ENCODE results near the gene ANXA11. TPM values are rescaled to one million over a fixed set of nuclear protein-coding genes. Genes with fewer than 3 reads are reported as not detected.

ANXA11 gene
- total RNA-seq, 1 experiment from 2014 or later: 68.1 TPM

GRCh38 chr10:80144067-80144695, 61.2 kb downstream of the ANXA11 start:
- Histone ChIP-seq H3K56ac (ENCODE audit: insufficient read length, low read depth, low read length) (no peak overlapping the region), H2BK20ac (ENCODE audit: low read depth, low read length, poor library complexity, severe bottlenecking) (no peak overlapping the region), H3K18ac (ENCODE audit: insufficient read length, low read depth, low read length) (no peak overlapping the region), H3K79me2 (ENCODE audit: insufficient read depth, low read length) (no peaks in the 10 kb centered on the region), H3K4me1 (ENCODE audit: insufficient read depth, low read length) (no peaks in the 10 kb centered on the region), H4K8ac (replicated peaks; ENCODE audit: insufficient read length, low read depth, low read length) (no peak overlapping the region), H3K27me3 (ENCODE audit: insufficient read depth, low read length) (no peaks in the 10 kb centered on the region), H4K91ac (ENCODE audit: insufficient read length, low read depth, low read length) (no peak overlapping the region), H4K20me1 (ENCODE audit: control insufficient read depth, insufficient read depth, insufficient read length) (no peaks in the 10 kb centered on the region), H3K27ac (ENCODE audit: insufficient read length, low read depth, low read length) (no peak overlapping the region), H3K79me1 (ENCODE audit: insufficient read depth, low read depth, low read length, poor library complexity, severe bottlenecking) (no peaks in the 10 kb centered on the region), H3K9me3 (ENCODE audit: control insufficient read depth, low read depth, low read length) (no peaks in the 10 kb centered on the region), H2AFZ (ENCODE audit: low read length) (no peak overlapping the region), H2AK5ac (ENCODE audit: insufficient read length, low read length) (no peak overlapping the region), H3K23ac (ENCODE audit: insufficient read length, low read depth, low read length) (no peak overlapping the region), H4K5ac (ENCODE audit: insufficient read length, low read depth, low read length) (no peak overlapping the region), H2BK12ac (ENCODE audit: insufficient read length, low read depth, low read length) (no peak overlapping the region), H3K23me2 (ENCODE audit: insufficient read length, low read depth, low read length, poor library complexity, severe bottlenecking) (no peaks in the 10 kb centered on the region), H3K14ac (ENCODE audit: insufficient read depth, low read length) (no peak overlapping the region), H3K9ac (ENCODE audit: extremely low read depth, insufficient read length, low read length) (no peak overlapping the region), H2BK15ac (ENCODE audit: low read depth, low read length) (no peak overlapping the region), H3K4ac (ENCODE audit: low read depth, low read length) (no peak overlapping the region), H3T11ph (ENCODE audit: low read length) (no peak overlapping the region), H2BK5ac (ENCODE audit: insufficient read length, low read length) (no peak overlapping the region), H3K4me2 (ENCODE audit: insufficient read depth, insufficient read length, low read length) (no peak overlapping the region), H2BK120ac (ENCODE audit: low read depth, low read length, poor library complexity, severe bottlenecking) (no peak overlapping the region)
- peak; percentile 46 for DNase-seq
- Mint-ChIP-seq H3K36me3 (ENCODE audit: insufficient read depth in 1 of 3, low read depth in 3 of 3) (peaks cover under 1 to 3% (median 1%) of the 10 kb centered on the region in 3 experiments; a peak in 5 of 7 replicates), H3K4me3 (no peak overlapping the region), H3K4me1 (peaks cover 7 to 17% of the 10 kb centered on the region in 2 experiments), H3K27ac (no peak overlapping the region; a peak in 1 of 7 replicates), H3K9me3 (peaks cover under 1 to 3% of the 10 kb centered on the region in 2 experiments; a peak in 4 of 5 replicates), H3K27me3 (ENCODE audit: low read depth) (peaks cover 9% of the 10 kb centered on the region)
- no peak; the same call in 2 of the 3 replicates for TF ChIP-seq CTCF (conservative IDR thresholded peaks at IDR 0.05)
- no CpG with 5 or more reads among the region's 28 CpGs for WGBS (ENCODE audit: extremely low coverage, insufficient read length, low lambda C conversion rate)

All from H9 (cell line).